ENCODE data around the gene ELFN1. TPM values are rescaled to one million over a fixed set of nuclear protein-coding genes. Genes with fewer than 3 reads are reported as not detected.

Gene ELFN1
- total RNA-seq, 1 donor, result 12.7 TPM

- H3K79me2 ChIP-seq (ENCODE audit: insufficient read depth, low read length), result peaks cover 3% of the 10 kb centered on the region
- no peak overlapping the region for H3K4me3 ChIP-seq (ENCODE audit: insufficient read depth, low read length)
- H3K27me3 ChIP-seq (ENCODE audit: insufficient read depth, low read length), result no peaks in the 10 kb centered on the region
Measured at GRCh38 chr7:1695800-1696454, 25.9 kb downstream of the ELFN1 start.

GRCh38 chr7:1696671-1697498 is 26.8 kb downstream of the ELFN1 start:
- H4K20me1 ChIP-seq (ENCODE audit: insufficient read depth, low read length), result no peaks in the 10 kb centered on the region
- no peak overlapping the region for H3K27ac ChIP-seq (ENCODE audit: low read depth, low read length)
- no peaks in the 10 kb centered on the region for H3K4me1 ChIP-seq (ENCODE audit: insufficient read depth, low read length)
- no peaks in the 10 kb centered on the region for H3K36me3 ChIP-seq (ENCODE audit: insufficient read depth, low read length)
- H2AFZ ChIP-seq (ENCODE audit: low read length), result no peak overlapping the region
- no peak for TF ChIP-seq CTCF (IDR thresholded peaks at IDR 0.05; ENCODE audit: extremely low read depth, low read depth, low read length)
- H3K4me2 ChIP-seq (ENCODE audit: insufficient read depth, low read length), result no peak overlapping the region
- H3K9me3 ChIP-seq (ENCODE audit: low read depth, low read length), result no peaks in the 10 kb centered on the region
- H3K79me2 ChIP-seq (ENCODE audit: insufficient read depth, low read length), result peaks cover 3% of the 10 kb centered on the region
- no peaks in the 10 kb centered on the region for H3K27me3 ChIP-seq (ENCODE audit: insufficient read depth, low read length)
- DNase-seq (ENCODE audit: insufficient read length, low spot score, missing footprints), result peak; percentile 4
- H3K4me3 ChIP-seq (ENCODE audit: insufficient read depth, low read length), result no peak overlapping the region

More at GRCh38 chr7:1695800-1696454, 25.9 kb downstream of the ELFN1 start:
- DNase-seq (ENCODE audit: insufficient read length, low spot score, missing footprints), result peak; percentile 10
- H3K4me2 ChIP-seq (ENCODE audit: insufficient read depth, low read length), result no peak overlapping the region
- H3K36me3 ChIP-seq (ENCODE audit: insufficient read depth, low read length), result no peaks in the 10 kb centered on the region
- no peak overlapping the region for H2AFZ ChIP-seq (ENCODE audit: low read length)
- no peak overlapping the region for H3K27ac ChIP-seq (ENCODE audit: low read depth, low read length)
- TF ChIP-seq CTCF (IDR thresholded peaks at IDR 0.05; ENCODE audit: extremely low read depth, low read depth, low read length), result no peak
- no peaks in the 10 kb centered on the region for H3K4me1 ChIP-seq (ENCODE audit: insufficient read depth, low read length)
- no peaks in the 10 kb centered on the region for H4K20me1 ChIP-seq (ENCODE audit: insufficient read depth, low read length)
- H3K9me3 ChIP-seq (ENCODE audit: low read depth, low read length), result no peaks in the 10 kb centered on the region

GRCh38 chr7:1697499-1698125 is 27.5 kb downstream of the ELFN1 start:
- Histone ChIP-seq H3K27ac (ENCODE audit: low read depth, low read length) (no peak overlapping the region), H2AFZ (ENCODE audit: low read length) (no peak overlapping the region), H4K20me1 (ENCODE audit: insufficient read depth, low read length) (no peaks in the 10 kb centered on the region), H3K4me1 (ENCODE audit: insufficient read depth, low read length) (no peaks in the 10 kb centered on the region), H3K9me3 (ENCODE audit: low read depth, low read length) (peaks cover under 1% of the 10 kb centered on the region), H3K79me2 (ENCODE audit: insufficient read depth, low read length) (peaks cover 3% of the 10 kb centered on the region), H3K36me3 (ENCODE audit: insufficient read depth, low read length) (no peaks in the 10 kb centered on the region), H3K27me3 (ENCODE audit: insufficient read depth, low read length) (no peaks in the 10 kb centered on the region), H3K4me2 (ENCODE audit: insufficient read depth, low read length) (no peak overlapping the region), H3K4me3 (ENCODE audit: insufficient read depth, low read length) (no peak overlapping the region)
- no peak for TF ChIP-seq CTCF (IDR thresholded peaks at IDR 0.05; ENCODE audit: extremely low read depth, low read depth, low read length)
- DNase-seq (ENCODE audit: insufficient read length, low spot score, missing footprints), result peak; percentile 47

GRCh38 chr7:1698201-1698600 is 28.1 kb downstream of the ELFN1 start:
- Histone ChIP-seq H3K79me2 (ENCODE audit: insufficient read depth, low read length) (peaks cover under 1% of the 10 kb centered on the region), H3K4me1 (ENCODE audit: insufficient read depth, low read length) (no peaks in the 10 kb centered on the region), H3K27ac (ENCODE audit: low read depth, low read length) (no peak overlapping the region), H3K4me3 (ENCODE audit: insufficient read depth, low read length) (no peak overlapping the region), H3K9me3 (ENCODE audit: low read depth, low read length) (peaks cover 3% of the 10 kb centered on the region), H3K36me3 (ENCODE audit: insufficient read depth, low read length) (no peaks in the 10 kb centered on the region), H3K4me2 (ENCODE audit: insufficient read depth, low read length) (no peak overlapping the region), H2AFZ (ENCODE audit: low read length) (no peak overlapping the region), H3K27me3 (ENCODE audit: insufficient read depth, low read length) (no peaks in the 10 kb centered on the region), H4K20me1 (ENCODE audit: insufficient read depth, low read length) (no peaks in the 10 kb centered on the region)
- peak; percentile 36 for DNase-seq (ENCODE audit: insufficient read length, low spot score, missing footprints)
- TF ChIP-seq CTCF (IDR thresholded peaks at IDR 0.05; ENCODE audit: extremely low read depth, low read depth, low read length), result no peak

All from osteoblast (primary cell).